Mucosa of descending colon (tissue), 3 donors: ENCODE data around the gene KDM4D. TPM values are rescaled to one million over a fixed set of nuclear protein-coding genes. Genes with fewer than 3 reads are reported as not detected.

Experiments used
- ATAC-seq: fragments of 200-7000 bp; cut with Tn5 transposase; one replicate; pipeline ENCODE4 v1.9.1; 2020; ENCODE audit warnings: mild to moderate bottlenecking, moderate library complexity
- DNase-seq, 3 donors: peaks; one replicate each; pipeline ENCODE4 v3.0.0-alpha.2; 2020
- H3K36me3 ChIP-seq: fragments of 200-600 bp; one replicate; pipeline ENCODE4 v1.8.0; 2021; ENCODE audit warnings: low read depth, mild to moderate bottlenecking
- H3K4me1 ChIP-seq: fragments of 200-600 bp; one replicate; pipeline ENCODE4 v1.8.0; 2021; ENCODE audit warnings: low read depth, mild to moderate bottlenecking
- H3K4me3 ChIP-seq: fragments of 200-600 bp; one replicate; pipeline ENCODE4 v1.8.0; 2021; ENCODE audit warnings: mild to moderate bottlenecking
- H3K9me3 ChIP-seq: fragments of 200-600 bp; one replicate; pipeline ENCODE4 v1.8.0; 2021; ENCODE audit warnings: mild to moderate bottlenecking
- CTCF ChIP-seq: fragments of 200-600 bp; IDR thresholded peaks from one replicate; pipeline ENCODE4 v1.8.0; 2022; ENCODE audit warnings: antibody characterized with exemption, mild to moderate bottlenecking
- intact Hi-C, 2 donors: fragments of 100-400 bp; cut with DNase I in 1 of 2; cut with micrococcal nuclease in 1 of 2; formaldehyde crosslinking; loops; one replicate each; pipeline versions ENCODE4 v1.11.0 to v1.11.1; 2022; cut with DNase I, micrococcal nuclease
- total RNA-seq, 3 donors: library from RNA; stranded (reverse); fragmentation: NEBNext Ultra II Directional in 2 of 3; extraction: Animal tissue kit (Norgen Biotek cat#: 25700) in 2 of 3; gene quantifications; one replicate each; pipeline versions ENCODE4 v1.2.1 to v1.2.4, GENCODE V29; 2021 to 2023
- donor health status: DM: no; HTN: no; CAD: no; lungs with moderate emphysema.
- donor health status: DM: no; HTN: no; CAD: no.
- donor health status: DM: no; HTN: yes; CAD: no.

KDM4D gene
- total RNA-seq, 3 donors from 2014 or later: 0.17 to 0.46 (median 0.32) TPM

GRCh38 chr11:95042239-95042638 is 68.7 kb downstream of the KDM4D start:
- no peaks in the 10 kb centered on the region for H3K36me3 ChIP-seq
- ATAC-seq (no peak), DNase-seq (no peak)
- no peaks in the 10 kb centered on the region for H3K9me3 ChIP-seq
- H3K4me1 ChIP-seq: no peaks in the 10 kb centered on the region
- no peak for TF ChIP-seq CTCF
- no peak overlapping the region for H3K4me3 ChIP-seq
- intact Hi-C loops: no loop called here

GRCh38 chr11:95042906-95043305 is 69.4 kb downstream of the KDM4D start:
- Histone ChIP-seq H3K9me3 (no peaks in the 10 kb centered on the region), H3K4me1 (no peaks in the 10 kb centered on the region), H3K36me3 (no peaks in the 10 kb centered on the region), H3K4me3 (no peak overlapping the region)
- ATAC-seq (no peak), DNase-seq (no peak)
- no peak for TF ChIP-seq CTCF
- intact Hi-C loops: no loop called here

GRCh38 chr11:95044010-95044409 is 70.5 kb downstream of the KDM4D start:
- Histone ChIP-seq H3K9me3 (no peaks in the 10 kb centered on the region), H3K36me3 (no peaks in the 10 kb centered on the region), H3K4me1 (no peaks in the 10 kb centered on the region), H3K4me3 (no peak overlapping the region)
- intact Hi-C loops: no loop called here
- DNase-seq: no peak
- no peak for ATAC-seq
- no peak for TF ChIP-seq CTCF

- DNase-seq (no peak), ATAC-seq (no peak)
- no peak for TF ChIP-seq CTCF
- intact Hi-C loops: no loop called here
- no peaks in the 10 kb centered on the region for H3K9me3 ChIP-seq
- peaks cover 3% of the 10 kb centered on the region for H3K4me1 ChIP-seq
- H3K36me3 ChIP-seq: no peaks in the 10 kb centered on the region
- no peak overlapping the region for H3K4me3 ChIP-seq
Observed at GRCh38 chr11:95045812-95046211, 72.3 kb downstream of the KDM4D start.

Other genes starting within 250 kb of the KDM4D start
- gene AMOTL1, start 205.4 kb upstream of the KDM4D start, total RNA-seq: 10 to 100 TPM in 2 of 3 donors, 1 to 10 TPM in 1; 6.5 to 94.7 (median 11.3) TPM
- gene CWC15, start 153 bp upstream of the KDM4D start, total RNA-seq: 10 to 100 TPM; 41.4 to 47.7 (median 45.3) TPM
- gene KDM4E, start 51.5 kb downstream of the KDM4D start, total RNA-seq: not detected
- not detected for gene KDM4F, start 75.7 kb downstream of the KDM4D start, total RNA-seq
- 10 to 100 TPM; 41.3 to 42.5 (median 41.4) TPM for gene SRSF8, start 93.2 kb downstream of the KDM4D start, total RNA-seq
- 10 to 100 TPM; 48.2 to 97.5 (median 70.9) TPM for gene ENDOD1, start 116.1 kb downstream of the KDM4D start, total RNA-seq